Prostate gland (tissue), 2 donors: ENCODE results near the gene CFAP157.

Experiments used
- POLR2A ChIP-seq: fragments of 450-650 bp; IDR thresholded peaks from one replicate; pipeline ENCODE4 v1.6.1; 2016; ENCODE audit warnings: antibody characterized with exemption, mild to moderate bottlenecking
- POLR2AphosphoS5 ChIP-seq: sonication (generic); formaldehyde crosslinking; IDR thresholded peaks from one replicate; pipeline ENCODE4 v1.6.1; 2017; ENCODE audit warnings: antibody characterized with exemption
- TF ChIP-seq, protein P1 (sequence below), 4 experiments: fragments of 200-600 bp in 2 of 4; fragments of 450-650 bp in 2 of 4; sonication (generic) in 2 of 4; IDR thresholded peaks; 1 replicate in 3 of 4; 2 replicates in 1 of 4; pipeline ENCODE4 v1.5.1; 2016 to 2019; ENCODE audit warnings: antibody characterized with exemption in 4 of 4, mild to moderate bottlenecking in 2 of 4, moderate library complexity in 2 of 4

DNA sequence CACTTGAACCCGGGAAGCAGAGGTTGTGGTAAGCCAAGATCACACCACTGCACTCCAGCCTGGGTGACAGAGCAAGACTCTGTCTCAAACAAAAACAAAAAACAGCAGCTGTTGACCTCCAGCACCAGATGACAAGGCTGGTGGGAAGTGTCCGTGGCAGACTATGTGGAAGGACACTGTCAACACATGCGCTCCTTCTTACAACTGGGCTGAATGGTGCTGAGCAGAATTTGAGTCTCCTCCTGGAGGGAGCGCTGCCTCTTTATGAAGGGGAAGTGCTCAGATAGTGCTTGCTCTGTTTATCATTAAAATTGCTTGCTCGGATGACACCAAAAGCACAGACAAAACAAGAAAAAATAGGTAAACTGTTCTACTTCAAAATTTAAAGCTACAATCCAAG lies 9.2 kb upstream of the CFAP157 start:
- TF ChIP-seq POLR2A, result no peak
- TF ChIP-seq POLR2AphosphoS5, result no peak
- TF ChIP-seq, protein P1, sequence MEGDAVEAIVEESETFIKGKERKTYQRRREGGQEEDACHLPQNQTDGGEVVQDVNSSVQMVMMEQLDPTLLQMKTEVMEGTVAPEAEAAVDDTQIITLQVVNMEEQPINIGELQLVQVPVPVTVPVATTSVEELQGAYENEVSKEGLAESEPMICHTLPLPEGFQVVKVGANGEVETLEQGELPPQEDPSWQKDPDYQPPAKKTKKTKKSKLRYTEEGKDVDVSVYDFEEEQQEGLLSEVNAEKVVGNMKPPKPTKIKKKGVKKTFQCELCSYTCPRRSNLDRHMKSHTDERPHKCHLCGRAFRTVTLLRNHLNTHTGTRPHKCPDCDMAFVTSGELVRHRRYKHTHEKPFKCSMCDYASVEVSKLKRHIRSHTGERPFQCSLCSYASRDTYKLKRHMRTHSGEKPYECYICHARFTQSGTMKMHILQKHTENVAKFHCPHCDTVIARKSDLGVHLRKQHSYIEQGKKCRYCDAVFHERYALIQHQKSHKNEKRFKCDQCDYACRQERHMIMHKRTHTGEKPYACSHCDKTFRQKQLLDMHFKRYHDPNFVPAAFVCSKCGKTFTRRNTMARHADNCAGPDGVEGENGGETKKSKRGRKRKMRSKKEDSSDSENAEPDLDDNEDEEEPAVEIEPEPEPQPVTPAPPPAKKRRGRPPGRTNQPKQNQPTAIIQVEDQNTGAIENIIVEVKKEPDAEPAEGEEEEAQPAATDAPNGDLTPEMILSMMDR (IDR thresholded peaks at IDR 0.05), result no peak
